NCI-H2227 (cell line): ENCODE results near the gene AADAT.
"Not testable (repeated sequence)": the region's sequence is repeated elsewhere in the genome, so short reads cannot be mapped to it uniquely, and the experiment has no call there.

Source experiments
- DNase-seq: peaks from one replicate; lab custom pipeline; 2025; ENCODE audit not compliant: unreplicated experiment; lab: John Stamatoyannopoulos, UW

AADAT gene

DNA sequence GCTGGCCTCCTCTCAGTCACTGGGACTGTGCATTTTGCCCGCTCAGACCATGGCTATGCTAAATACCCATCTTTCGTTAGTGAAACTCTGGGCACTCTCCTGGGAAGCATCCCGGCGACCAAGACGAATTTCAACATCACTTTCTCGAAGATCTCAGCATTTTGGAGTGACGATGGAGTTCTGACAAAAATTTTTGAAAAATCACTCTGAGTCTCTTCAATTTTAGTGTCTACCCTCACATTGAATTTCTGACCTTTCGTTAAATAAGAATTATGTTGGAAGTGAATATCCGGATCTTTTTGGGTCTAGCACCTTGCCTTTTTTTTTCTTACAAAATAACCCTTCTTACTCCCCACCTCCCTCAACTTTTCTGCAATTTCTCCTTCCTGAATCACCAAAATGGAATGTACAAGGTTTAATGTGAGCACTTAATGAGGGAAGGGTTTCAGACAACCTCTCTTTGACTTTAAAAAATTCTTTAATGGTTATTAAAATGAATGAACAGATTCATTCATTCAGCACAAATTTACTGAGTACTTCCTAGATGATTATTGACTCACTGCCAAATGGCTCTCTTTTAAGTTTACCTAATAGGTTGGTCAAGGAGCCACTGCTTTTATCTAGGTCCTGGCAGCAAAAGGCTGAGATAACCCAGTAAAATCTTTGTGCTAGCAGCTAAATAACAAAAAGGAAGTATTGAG is 746 bp upstream of the AADAT start:
- no peak for DNase-seq

DNA sequence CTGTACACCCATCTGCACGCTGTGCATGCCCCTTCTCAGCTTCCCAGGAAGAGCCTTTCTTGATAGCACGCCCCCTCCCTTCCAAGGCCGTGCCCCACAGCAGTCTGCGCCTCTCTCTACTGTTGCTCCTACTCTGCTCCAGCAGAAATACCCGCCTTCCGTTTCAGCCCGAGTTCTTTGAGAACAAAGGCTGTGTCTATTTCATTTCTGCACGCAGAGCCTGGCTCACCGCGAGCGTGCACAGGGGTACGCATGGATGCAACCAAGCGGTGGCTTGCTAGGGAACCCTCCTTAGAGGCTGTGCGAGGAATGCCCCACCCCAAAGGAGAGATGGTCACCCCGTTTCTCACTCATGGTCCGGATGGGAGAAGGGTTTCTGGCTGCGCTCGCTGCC is 485 bp downstream of the AADAT start:
- DNase-seq: peak; percentile 58

DNA sequence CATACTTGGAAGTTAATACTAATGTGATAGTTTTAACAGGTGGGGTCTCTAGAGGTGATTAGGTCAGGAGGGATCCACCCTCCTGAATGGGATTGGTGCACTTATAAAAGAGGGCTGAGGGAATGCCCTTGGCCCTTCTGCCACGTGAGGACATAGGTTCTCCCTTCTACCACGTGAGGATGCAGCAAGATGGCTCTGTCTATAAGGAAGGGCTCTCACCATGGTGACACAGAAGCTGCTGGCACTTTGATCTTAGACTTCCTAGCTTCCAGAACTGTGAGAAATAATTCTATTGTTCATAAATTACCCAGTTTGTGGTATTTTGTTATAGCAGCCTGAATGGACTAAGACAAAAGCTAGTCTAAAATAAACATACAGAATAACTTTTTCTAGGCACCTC is 1.0 kb downstream of the AADAT start:
- DNase-seq: peak; percentile 37

DNA sequence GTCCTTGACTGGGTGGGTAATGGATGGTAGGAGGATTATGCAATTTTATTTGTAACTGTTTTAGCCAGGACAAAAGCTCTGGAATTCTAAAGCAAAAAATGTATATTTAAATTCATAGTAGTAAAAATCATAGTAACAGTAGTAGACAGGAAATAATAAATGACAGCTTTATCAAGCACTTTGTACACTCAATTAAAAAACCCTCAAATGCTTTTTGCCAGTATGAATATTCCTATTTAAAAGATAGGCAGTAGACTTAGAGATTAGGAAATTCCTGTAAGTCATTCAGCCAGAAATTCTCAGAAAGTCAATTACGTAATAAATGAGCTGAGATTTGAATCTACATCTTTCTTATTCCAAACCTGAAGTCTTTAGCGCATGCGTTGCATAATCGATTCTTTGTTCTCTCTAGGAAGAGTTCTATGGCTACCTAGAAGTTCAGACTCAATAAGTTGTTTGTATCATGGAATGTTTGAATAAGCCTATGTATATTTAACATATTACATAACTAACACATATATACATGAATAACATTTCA is 2.5 kb downstream of the AADAT start:
- DNase-seq: no peak

DNA sequence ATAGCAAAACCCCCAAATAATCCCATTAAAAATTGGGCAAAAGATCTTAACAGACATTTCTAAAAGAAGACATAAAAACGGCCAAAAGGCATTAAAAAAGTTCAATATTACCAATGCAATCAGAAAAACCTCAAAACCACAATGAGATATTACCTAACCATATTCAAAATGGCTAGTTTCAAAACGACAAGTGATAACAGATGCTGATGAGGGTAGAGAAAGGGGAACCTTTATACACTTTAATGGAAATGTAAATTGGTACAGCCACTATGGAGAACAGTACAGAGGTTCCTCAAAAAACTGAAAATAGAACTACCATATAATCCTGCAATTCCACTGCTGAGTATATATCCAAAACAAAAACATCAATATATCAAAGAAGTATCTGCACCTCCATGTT is 6.2 kb downstream of the AADAT start:
- no peak for DNase-seq

DNA sequence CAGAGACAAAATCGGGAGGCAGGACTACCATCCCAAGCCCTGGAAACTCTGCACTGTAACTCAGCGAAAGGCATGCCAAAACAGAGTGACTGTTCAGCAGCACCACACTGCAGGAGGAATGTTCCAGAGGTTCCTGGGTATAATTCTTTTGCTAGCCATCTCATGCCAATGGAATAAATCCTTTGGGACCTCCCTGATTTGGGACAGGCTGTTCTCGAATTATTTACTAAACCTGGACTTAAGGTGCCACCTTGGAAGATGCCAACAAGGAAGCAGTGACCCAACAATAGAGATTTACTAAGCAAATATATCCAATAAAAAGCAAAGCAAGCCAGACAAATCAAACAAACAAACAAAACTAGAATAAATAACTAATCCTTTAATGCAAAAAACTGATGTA is 9.3 kb downstream of the AADAT start:
- DNase-seq: no peak

DNA sequence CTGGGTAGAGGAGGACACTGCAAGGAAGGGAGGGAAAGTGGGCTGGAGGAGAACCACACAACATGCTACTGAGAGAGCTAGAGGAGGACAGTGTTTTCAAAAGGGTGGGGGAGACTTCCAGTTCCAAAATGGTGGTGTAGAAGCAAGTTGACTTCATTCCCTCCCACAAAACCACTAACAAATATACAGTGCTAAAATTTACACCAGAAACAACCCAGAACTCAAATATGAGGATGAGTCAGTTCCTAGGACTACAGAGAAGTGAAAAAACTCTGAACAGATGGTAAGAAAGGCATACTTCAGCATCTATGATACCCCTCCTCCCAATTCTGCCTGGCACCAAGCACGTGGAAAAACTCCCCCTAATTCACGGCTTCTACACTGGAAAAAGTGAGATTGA is 9.8 kb downstream of the AADAT start:
- no peak for DNase-seq

DNA sequence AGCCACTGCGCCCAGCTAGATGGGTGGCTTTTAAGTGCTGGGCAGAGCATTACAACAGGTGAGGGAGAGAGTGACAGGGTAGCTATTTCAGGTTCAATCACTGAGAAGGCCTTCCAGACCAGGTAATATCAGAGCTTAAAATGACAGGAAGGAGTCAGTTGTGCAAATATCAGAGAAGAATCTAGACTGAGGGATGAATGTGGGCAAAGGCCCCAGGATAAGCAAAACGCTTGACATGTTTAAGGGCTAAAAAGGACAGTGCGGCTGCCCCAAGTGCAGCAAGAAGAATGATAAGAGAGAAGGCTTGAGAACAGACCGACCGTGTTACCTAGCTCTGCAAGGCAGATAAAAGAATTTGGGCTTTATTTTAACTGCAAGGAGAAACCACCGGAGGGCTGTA is 18.6 kb downstream of the AADAT start:
- DNase-seq: no peak

DNA sequence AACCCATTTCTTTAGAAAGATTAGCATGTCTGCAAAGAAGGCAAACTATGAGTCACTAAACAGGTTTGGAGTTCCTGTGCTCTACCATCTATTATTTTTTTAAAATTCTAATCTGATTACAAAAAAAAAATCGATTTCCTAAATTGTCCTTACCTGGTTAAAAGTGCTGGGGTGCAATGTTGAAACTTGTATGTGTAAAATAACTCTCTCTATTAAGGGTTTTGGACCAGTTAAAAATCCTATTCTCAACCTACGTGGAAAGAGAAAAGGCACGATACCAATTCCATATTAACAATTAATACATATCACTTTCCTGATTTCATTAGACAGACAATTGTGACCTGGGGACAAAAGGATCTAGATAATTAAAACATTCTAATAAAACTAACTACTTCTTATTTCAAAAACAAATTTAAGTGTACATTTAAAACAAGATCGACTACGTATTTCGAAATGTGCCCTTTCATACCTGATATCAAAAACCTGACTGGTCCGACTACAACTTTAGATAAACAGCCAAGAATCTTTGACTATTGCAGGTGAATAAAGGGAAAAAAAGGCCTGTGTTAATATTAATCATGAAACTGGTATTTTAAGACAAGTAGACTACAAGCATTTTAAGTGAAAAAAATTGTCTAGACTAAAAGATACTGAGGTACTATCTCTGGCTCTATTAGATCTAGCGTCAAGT is 21.2 kb downstream of the AADAT start:
- DNase-seq: no peak

DNA sequence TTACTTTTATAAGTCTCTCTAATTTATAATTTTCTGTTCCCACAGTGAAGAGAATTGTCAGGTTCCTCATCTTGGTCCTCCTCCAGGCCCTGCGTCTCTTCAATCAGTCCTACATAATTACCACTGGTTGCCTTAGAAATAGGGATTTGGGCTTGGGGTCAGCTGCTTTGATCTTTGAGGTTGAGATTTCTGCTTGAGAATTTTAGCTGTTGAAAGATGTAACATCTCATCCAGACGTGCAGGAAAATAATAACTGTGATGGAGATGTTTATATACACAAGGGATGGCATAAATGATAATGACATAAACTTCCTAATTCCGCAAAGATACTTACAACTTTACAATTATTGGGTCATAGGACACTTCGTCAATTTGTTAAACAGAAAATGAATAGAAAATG is 30.3 kb downstream of the AADAT start:
- no peak for DNase-seq

DNA sequence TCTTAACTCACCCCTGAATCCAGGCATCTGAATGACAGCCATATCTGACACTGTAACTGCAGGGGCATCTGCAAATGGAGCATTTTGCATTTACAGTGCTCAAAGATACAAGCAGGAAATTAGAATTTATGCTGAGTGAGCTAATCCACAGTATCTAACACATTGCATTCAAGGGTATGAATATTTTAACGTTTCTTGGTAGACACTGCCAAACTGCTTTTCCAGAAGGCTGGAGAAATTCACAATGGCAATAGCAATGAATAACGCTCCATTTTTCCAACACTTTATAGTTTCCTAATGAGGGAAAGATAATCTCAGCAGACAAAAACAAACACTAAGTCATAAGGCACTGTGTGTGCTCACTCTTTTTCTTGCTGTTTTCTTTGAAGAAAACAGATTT is 30.9 kb downstream of the AADAT start:
- no peak for DNase-seq

DNA sequence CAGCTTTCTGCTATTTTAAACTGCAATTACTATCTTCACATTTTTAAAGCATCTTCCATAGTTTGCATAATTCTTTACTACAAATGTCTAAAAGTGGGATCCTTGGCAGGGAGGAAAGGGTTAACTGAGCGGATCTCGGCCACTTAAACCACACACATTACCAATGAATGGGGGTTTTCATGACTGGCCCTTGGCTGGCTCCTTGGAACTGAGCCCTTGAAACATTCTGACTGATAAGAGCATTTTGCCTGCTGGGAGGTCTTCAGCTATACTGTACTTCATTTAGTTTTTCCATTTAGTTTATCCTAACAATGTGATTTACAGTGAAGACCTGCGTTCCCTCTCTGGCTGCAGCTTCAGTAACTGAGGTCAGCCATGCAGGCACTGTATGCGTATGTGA is 31.9 kb downstream of the AADAT start:
- DNase-seq: peak; percentile 8

DNA sequence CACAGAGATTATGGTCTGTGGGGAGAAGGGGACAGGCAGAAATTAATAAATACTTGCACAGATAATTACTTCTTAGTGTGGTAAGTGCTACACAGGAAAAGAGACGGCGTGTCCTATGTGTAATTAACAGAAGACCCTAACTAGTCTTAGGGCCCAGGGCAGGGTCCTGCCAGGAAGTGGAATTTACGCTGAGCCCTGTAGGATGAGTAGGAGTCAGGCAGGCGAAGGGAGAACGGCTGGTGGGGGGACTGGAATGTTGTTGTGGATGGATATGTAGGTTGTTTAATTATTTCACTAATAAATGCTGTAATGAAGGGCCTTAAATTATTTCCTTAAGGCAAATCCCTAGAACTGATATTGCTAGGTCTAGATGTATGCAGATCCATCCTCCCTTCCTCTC is 36.8 kb downstream of the AADAT start:
- no peak for DNase-seq

DNA sequence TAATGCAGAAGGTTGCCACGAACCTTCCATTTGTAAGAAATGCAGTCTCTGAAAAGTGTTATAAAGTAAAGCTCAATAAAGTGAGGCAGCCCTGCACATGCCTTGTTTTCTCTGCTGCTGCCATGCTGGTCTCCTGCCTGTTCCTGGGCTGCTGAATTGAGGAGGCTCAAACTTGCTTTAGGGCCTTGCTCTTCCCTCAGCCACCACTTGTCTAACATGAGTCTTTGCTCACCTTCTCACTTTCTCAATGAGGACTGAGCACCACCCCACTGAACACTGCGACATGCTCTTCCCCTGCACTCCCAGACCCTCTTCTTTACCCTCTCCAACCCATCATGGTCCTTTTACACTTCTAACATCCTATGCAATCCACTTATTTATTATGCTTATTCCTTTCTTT is 38.4 kb downstream of the AADAT start:
- no peak for DNase-seq

DNA sequence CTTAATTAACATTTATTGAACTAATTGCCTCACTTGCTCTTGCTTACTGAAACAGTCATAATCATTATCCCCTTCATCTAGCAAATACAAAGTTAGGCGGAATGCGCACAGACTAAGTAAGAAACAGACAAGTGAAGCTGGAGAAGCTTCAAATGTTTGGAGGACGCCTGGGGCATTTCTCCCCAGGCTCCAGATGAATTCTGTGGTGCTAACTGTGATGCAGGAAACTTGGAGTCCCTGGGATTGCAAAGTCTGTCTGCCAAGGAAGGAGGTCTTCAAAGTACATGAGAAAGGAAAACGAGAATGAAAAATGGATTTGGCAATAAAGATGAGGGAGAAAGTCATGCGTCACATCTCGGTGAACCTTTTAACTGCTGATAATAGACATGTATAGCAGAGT is 40.0 kb downstream of the AADAT start:
- DNase-seq: no peak

DNA sequence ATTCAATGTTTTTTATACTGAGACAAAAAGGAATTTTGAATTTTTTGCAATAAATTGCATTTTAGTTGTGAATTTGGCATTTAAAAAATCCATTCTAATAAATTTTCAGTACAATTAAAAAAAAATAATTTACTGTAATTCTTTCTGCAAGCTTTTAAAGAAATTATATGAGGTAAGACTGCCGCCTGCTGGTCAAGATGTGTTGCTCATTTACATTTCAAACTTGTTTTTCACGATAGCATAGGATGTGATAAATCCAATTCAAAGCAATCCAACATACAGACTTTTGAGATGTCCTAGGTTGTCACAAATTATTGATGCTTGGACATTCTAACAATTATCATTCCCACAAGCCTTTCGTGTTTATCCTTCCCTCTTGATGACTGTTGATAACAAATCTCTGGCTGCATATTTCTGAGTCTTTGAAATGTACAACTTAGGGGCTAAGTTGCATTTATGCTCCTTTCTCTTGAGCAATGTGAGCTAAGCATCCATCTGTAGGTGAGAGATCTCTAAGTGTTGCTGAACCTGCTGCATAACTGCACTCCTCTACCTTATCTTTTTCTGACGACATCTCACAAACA is 41.9 kb downstream of the AADAT start:
- DNase-seq: peak; percentile 67

DNA sequence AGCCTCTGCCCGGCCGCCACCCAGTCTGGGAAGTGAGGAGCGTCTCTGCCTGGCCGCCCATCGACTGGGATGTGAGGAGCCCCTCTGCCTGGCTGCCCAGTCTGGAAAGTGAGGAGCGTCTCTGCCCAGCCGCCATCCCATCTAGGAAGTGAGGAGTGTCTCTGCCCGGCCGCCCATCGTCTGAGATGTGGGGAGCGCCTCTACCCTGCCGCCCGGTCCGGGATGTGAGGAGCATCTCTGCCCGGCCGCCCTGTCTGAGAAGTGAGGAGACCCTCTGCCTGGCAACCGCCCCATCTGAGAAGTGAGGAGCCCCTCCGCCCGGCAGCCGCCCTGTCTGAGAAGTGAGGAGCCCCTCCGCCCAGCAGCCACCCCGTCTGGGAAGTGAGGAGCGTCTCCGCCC is 43.6 kb downstream of the AADAT start:
- DNase-seq: not testable (repeated sequence)

DNA sequence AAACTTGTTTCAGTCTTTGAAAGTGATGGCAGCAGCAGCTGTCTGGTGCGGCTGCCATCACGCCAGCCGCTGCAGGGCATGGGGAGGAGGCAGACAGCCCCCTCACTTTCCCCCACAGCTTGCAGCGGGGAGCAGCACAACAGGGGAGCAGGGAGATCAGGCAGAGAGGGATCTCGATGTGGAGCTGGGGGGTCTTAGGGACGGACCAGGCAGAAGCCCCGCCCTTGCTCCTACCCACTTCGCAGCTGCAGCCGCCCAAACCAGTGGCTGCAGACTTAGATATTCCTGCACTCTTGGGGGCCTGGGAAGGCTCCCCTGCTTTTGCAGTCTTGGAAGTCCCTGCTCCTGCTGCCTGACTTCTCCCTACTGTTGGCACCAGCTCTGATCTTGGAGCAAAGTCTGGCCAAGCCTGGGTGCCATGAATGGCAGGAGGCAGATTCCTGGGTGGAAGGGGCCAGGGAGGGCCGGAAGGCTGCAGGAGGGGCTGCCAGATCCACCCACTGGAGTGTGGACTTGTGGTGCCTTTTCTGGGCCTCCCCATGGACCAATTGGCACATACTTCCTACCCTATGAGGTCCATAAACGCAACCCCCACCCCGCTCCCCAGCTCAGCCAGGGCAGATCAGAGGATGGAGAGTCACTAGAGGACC is 49.6 kb downstream of the AADAT start:
- no peak for DNase-seq

DNA sequence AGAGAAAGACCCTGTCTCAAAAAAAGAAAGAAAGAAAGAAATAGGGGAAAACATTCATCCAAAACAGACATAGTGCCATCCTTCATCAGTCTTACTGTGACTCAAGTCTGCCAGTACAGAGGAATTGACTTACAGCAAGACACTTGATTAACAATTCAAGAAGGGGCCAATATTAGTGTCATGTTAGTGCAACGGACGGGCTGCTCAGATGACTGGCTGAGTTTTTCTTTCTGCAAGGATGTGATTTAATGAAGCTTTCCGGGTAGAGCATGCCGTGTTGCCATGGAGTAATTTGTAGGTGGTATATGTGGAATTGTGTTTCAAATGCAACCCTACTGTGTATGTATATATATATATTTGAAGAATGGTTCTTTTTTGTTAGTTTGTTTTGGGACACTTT is 51.0 kb downstream of the AADAT start:
- DNase-seq: no peak

DNA sequence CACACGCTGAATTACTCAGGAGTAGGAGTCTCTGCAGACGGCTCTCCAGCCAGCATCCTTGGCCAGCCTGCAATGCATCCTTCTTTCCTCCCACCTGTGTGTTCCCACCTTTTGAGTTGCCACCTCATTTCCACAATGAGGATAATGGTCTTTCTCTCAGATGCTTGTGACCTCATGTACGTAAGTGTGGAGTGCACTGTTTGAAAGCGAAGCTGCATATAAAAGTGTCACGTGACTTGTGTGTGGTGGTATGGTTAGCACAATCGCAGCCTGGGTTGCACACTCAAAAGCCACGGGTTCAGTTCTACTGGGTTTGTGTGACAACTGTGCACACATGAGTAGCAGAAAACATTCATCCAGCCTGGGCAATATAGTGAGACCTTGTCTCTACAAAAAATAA is 51.5 kb downstream of the AADAT start:
- DNase-seq: no peak

DNA sequence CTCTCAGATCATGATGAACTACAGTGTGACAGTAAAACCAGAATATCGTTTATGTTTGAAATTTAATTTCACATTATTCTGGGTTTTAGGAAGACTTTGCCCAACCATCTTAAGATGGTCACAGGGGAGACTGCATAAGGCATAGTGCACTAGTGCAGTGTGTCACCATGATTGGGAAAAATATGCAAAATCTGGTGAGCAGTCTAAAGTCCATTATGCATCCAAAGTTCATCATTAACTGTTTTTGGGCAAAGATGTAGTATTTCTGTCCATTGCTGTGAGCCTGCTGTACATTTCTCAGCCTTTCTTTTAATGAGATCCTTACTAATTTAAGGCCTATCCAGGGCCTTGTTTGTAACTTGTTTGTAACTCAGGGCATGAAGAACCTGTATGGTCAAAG is 52.3 kb downstream of the AADAT start:
- DNase-seq: no peak

DNA sequence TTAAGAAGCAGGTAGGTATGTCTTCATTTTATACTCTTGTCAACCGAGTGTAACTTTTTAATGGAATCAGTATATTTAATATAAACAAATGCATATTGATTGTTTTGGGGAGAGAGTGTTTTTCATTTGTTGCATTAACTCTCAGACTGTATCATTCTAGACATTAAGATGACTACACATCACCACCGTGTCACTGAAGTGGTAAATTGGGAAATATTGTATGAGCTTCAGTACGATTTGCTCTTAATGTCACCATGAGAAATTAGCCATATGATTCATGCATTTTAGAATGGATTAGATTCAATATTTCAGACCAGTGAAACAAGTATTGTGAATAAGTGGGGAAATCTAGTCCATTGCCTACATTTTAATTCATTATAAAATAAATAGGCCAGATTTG is 53.9 kb downstream of the AADAT start:
- DNase-seq: no peak
